Activated naive CD4-positive, alpha-beta T cell treated with anti-CD3 and anti-CD28 coated beads for 36 hours (primary cell): Measurements from ENCODE around the gene FGF4. TPM values are rescaled to one million over a fixed set of nuclear protein-coding genes. Genes with fewer than 3 reads are reported as not detected.

ENCODE experiments used
- CTCF ChIA-PET: fragments of 350-600 bp; sonication (Branson Sonifier 250); formaldehyde crosslinking; loops from one replicate; lab custom pipeline; 2021; ENCODE audit warnings: antibody characterized with exemption; lab: Charles Lee
- DNase-seq: peaks from one replicate; pipeline ENCODE4 v3.0.0-alpha.2; 2020
- H3K27ac Mint-ChIP-seq: one replicate; pipeline ENCODE4 v1.8.0; 2021; ENCODE audit warnings: mild to moderate bottlenecking, mixed read lengths
- H3K27me3 Mint-ChIP-seq: one replicate; pipeline ENCODE4 v1.8.0; 2021; ENCODE audit warnings: low read depth, mixed read lengths
- H3K36me3 Mint-ChIP-seq: one replicate; pipeline ENCODE4 v1.8.0; 2021; ENCODE audit warnings: low read depth, mixed read lengths
- H3K4me1 Mint-ChIP-seq: one replicate; pipeline ENCODE4 v1.8.0; 2021; ENCODE audit warnings: low read depth, mixed read lengths
- H3K4me3 Mint-ChIP-seq: one replicate; pipeline ENCODE4 v1.8.0; 2021; ENCODE audit warnings: mild to moderate bottlenecking, moderate library complexity, mixed read lengths
- H3K9me3 Mint-ChIP-seq: one replicate; pipeline ENCODE4 v1.8.0; 2021; ENCODE audit warnings: mixed read lengths
- intact Hi-C: fragments of 100-400 bp; cut with micrococcal nuclease; formaldehyde crosslinking; loops from one replicate; pipeline ENCODE4 v1.15.1; 2023
- total RNA-seq, 2 experiments: library from RNA; stranded (reverse); gene quantifications; one replicate each; pipeline ENCODE4 v1.2.3, GENCODE V29; 2021

Gene FGF4, protein sequence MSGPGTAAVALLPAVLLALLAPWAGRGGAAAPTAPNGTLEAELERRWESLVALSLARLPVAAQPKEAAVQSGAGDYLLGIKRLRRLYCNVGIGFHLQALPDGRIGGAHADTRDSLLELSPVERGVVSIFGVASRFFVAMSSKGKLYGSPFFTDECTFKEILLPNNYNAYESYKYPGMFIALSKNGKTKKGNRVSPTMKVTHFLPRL
- not detected for total RNA-seq

DNA sequence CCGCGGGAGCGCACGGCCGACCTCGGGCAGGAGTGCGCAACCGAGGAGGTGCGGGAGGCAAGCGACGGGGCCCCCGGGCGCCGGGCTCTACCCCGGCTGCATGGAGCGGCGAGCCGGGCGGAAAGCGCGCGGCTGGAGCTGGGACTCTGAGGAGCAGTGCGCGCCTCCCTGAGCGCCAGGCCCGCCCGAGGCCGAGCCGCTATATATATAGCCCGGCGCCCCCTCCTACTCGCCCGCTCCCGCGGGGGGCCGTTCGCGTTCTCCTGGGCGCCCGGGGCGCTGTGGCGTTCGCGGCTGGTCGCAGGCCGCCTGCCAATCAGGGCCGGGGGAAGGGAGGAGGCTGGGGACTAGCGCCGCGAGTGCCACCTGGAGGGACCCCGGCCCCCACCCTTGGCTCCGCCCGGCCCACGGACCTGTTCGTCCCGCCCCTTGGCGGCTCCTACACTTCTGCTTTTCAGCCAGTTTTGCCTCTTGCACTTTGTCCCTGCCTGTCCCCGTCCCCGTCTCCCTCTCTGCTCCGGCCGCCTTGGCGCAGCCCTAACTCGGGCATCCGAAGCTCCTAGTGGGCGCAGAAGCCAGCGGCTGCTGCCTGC, at the start of gene FGF4:
TSS of gene FGF4 (minus strand) at position 179 of the 593 bp plus-strand sequence. CDS start 257 bp downstream, outside the sequence.
- H3K4me3 Mint-ChIP-seq, result no peak within 1 kb of the TSS
- H3K4me1 Mint-ChIP-seq, result no peaks in the 10 kb centered on the region
- CTCF ChIA-PET, result no interaction called here
- no peaks in the 10 kb centered on the region for H3K36me3 Mint-ChIP-seq
- intact Hi-C loops, result no loop called here
- no peak within 1 kb of the TSS for H3K27ac Mint-ChIP-seq
- H3K27me3 Mint-ChIP-seq, result peaks cover 42% of the 10 kb centered on the region
- no peak for DNase-seq
- H3K9me3 Mint-ChIP-seq, result no peaks in the 10 kb centered on the region

DNA sequence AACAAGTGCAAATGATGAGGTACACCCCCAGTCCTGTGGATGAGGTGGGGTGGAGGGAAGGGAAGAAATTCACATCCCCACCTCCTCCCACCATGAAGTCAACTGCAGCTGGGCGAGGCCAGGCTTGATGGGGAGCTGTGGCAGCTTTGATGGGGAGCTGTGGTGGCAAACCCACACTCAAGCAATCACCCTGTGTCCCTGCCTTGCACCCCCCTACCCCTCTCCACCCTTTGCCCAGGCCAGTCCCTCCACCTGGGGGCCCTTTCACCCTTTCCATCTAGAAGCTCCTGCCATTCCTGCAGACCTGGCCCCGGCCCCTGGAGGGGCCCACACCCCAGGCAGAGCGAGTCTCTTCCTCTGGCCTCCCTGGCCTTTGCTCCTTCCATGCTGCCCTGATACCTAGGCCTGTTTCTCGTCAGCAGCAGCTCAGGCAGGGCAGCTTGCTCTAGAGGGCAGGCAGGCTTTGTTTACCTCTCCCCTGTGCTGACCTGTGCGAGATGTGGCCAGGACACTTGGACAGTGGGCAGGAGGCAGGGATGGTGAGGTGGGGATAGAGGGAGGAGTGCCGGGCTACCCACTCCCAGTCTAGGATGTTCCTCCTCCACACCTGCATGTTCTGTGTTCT, 48.6 kb upstream of the FGF4 start:
- no peaks in the 10 kb centered on the region for H3K4me1 Mint-ChIP-seq
- H3K36me3 Mint-ChIP-seq, result no peaks in the 10 kb centered on the region
- no peaks in the 10 kb centered on the region for H3K9me3 Mint-ChIP-seq
- no peak for DNase-seq
- no peak overlapping the region for H3K4me3 Mint-ChIP-seq
- H3K27me3 Mint-ChIP-seq, result peaks cover 25% of the 10 kb centered on the region
- intact Hi-C loops, result no loop called here
- CTCF ChIA-PET, result no interaction called here
- H3K27ac Mint-ChIP-seq, result no peak overlapping the region

DNA sequence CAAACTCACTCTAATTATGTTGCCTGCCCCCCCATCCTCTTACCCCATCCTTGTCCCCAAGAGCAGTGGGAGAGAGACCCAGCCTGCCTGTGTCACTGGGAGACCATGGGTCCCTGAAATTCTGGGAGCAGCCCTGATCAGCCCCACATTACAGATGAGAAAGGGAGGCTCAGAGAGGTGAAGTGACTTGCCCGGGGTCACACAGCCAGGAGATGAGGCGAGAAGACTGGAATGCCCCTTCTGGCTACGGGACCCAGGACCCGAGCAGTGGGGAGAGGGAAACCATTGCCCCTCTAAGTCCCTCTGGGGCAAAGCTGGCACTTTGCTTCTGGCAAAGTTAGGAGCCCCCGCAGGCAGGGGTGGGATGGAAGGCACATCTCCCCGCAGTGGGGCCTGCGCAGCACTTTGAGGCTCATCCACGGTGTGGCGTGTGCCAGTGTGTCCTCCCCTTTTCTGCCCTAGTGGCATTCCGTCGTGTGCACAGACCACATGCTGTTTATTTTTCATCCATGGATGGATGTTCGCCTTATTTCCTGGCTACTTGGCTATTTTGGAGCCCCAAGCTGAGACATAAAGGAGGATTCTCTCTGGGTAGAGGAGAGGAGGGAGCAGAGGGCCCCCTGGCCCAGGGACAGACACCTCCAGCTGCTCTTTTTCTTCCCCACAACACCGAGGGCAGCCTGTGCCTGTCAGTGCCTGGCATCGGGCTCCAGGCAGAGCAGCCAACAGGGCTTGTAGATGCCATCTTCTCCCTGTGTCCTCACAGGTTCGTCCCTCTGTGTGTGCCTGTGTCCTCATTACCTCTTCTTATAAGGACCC, 47.7 kb upstream of the FGF4 start:
- H3K36me3 Mint-ChIP-seq, result no peaks in the 10 kb centered on the region
- peaks cover 25% of the 10 kb centered on the region for H3K27me3 Mint-ChIP-seq

DNA sequence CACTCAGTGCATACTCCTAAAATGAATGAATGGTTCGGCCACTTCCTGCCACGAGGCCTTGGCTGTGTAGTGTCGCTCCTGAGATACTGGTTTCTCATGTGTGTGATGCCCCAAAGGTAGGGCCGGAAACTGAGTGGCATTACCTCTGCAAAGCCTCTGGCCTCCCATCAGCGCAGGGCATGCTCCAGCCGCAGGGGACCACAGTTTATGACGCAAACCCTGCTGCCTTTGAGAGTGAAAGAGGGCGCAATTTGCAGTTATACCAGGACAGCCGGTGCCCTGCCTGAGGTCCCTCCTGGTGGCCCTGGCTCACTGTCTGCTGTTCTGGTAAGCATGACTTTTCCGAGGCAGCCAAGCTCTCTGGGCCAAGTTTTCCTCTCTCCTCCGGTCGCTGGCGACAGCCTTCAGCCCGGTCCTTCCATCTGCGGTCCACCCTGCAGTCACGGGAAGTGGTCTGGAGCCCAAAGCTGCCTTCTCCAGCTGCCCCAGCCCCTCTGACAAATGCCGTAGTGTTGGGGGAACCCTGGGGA, 46.4 kb upstream of the FGF4 start:
- no peaks in the 10 kb centered on the region for H3K36me3 Mint-ChIP-seq
- peaks cover 29% of the 10 kb centered on the region for H3K27me3 Mint-ChIP-seq
- CTCF ChIA-PET, result no interaction called here
- no peak for DNase-seq
- no peaks in the 10 kb centered on the region for H3K9me3 Mint-ChIP-seq
- intact Hi-C loops, result no loop called here
- no peak overlapping the region for H3K4me3 Mint-ChIP-seq
- H3K27ac Mint-ChIP-seq, result no peak overlapping the region
- no peaks in the 10 kb centered on the region for H3K4me1 Mint-ChIP-seq

More for the DNA sequence above, 47.7 kb upstream of the FGF4 start:
- Mint-ChIP-seq H3K9me3 (no peaks in the 10 kb centered on the region), H3K27ac (no peak overlapping the region), H3K4me3 (no peak overlapping the region), H3K4me1 (no peaks in the 10 kb centered on the region)
- CTCF ChIA-PET, result no interaction called here
- intact Hi-C loops, result no loop called here
- no peak for DNase-seq

DNA sequence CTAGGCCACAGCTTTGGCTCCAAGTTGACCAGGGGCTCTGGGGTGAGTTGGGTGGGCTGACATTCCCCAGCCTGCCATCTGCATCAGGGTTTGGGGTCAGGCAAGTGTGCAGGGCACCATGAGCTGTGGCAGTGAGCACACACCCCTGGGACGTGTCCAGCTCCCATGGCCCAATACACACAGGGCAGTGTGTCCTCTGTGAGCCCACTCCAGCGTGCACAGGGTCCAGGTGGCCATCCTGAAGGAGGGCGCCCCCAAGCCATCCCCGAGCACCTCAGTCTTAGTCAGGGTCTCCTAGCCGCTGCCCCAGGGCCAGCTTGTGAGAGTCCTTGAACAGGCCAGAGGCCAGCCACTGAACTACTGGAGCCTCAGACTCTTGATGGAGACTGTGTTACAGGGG, 45.3 kb upstream of the FGF4 start:
- Mint-ChIP-seq H3K27ac (no peak overlapping the region), H3K4me3 (no peak overlapping the region), H3K9me3 (no peaks in the 10 kb centered on the region), H3K27me3 (peaks cover 34% of the 10 kb centered on the region), H3K4me1 (no peaks in the 10 kb centered on the region), H3K36me3 (no peaks in the 10 kb centered on the region)
- intact Hi-C loops, result no loop called here
- CTCF ChIA-PET, result no interaction called here
- DNase-seq, result no peak

DNA sequence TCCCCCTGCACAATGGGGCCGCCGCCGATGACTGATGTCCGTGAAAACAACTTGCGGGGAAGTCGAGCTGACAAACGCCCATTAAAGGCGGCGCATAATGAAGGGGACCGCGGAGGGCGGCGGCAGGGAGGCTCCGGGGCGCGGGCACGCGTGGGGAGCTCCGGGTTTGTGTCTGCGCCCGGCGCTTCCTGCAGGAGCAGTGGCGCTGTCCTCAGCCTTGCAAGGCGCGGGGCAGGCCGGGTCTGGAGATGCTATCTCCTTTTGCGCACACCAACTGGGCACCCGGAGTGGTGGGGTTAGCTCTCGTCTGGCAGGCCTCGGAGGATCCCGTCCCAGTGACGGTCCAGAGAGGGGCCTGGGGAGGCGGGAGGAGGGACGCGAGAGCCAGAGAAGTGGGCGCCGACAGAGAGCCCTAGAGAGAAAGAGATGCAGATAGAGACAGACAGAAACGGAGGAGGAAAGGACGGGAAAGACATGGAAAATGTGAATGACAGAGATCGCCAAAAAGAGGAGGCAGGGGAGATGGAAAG, 44.5 kb upstream of the FGF4 start:
- CTCF ChIA-PET, result no interaction called here
- Mint-ChIP-seq H3K9me3 (no peaks in the 10 kb centered on the region), H3K27me3 (peaks cover 34% of the 10 kb centered on the region), H3K4me1 (no peaks in the 10 kb centered on the region), H3K27ac (no peak overlapping the region), H3K4me3 (no peak overlapping the region), H3K36me3 (no peaks in the 10 kb centered on the region)
- no peak for DNase-seq
- intact Hi-C loops, result no loop called here

DNA sequence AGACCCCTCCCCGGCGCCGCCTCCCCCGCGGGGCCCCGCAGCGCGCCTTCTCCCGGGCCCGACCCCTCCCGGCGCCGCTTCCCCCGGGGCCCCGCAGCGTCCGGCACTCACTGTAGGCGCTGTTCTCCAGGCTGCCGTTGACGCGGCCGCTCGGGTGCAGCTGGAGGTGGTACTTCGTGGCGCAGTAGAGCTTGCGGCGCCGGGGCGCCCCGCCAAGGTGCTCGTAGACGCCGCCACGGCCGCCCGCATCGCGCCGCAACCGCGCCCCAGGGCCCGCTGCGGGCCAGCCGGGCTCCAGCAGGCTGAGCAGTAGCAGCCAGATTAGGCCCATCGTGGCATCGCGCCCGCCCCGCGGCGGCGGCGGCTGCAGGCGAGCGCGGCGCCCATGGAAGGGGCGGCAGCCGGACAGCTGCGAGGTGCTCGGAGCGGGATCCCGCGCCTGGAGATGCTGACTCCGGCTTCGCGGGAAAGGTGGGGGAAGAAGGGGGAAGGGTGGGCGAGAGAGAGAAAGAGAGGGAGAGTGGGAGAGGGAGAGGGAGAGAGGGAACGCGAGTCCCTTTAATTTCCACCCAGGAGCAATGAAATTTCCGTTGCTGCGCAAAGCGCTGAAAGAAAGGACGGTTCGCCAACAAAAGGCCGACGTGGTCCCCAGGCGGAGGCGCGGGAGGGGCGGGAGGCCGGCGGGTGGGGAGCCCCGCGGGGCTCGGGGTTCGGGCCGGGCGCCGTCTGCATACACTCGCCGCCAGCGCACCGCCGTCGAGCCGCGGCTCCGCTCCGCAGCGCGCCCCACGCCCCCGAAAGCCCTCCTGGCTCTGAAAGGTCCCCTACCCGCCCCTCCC, 43.7 kb upstream of the FGF4 start, which contains the start of gene FGF3:
TSS of gene FGF3 (minus strand) at position 814 of the 839 bp plus-strand sequence. CDS start at position 331, 483 bp downstream.
- H3K4me3 Mint-ChIP-seq, result no peak within 1 kb of the TSS
- H3K9me3 Mint-ChIP-seq, result no peaks in the 10 kb centered on the region
- no peaks in the 10 kb centered on the region for H3K36me3 Mint-ChIP-seq
- peaks cover 38% of the 10 kb centered on the region for H3K27me3 Mint-ChIP-seq
- intact Hi-C loops, result no loop called here
- no peak within 1 kb of the TSS for H3K27ac Mint-ChIP-seq
- CTCF ChIA-PET, result no interaction called here
- H3K4me1 Mint-ChIP-seq, result no peaks in the 10 kb centered on the region
- no peak for DNase-seq

DNA sequence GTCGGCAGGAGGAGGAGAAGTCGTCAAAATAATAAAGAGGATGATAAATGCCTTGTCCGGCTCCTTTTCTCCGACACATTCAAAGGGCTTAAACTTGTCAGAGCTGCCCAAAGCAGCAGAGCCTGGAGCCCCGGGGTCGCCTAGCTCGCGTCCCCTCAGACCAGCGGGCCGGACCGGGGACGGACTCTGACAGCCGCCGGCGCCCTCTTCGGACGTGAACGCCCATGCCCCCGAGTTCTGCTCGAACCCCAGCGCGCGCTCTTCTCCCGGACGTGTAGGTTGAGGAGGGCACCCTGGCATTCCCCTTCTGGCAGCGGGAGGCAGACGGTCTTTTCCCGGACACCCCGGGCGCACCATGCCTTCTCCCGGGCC, 43.1 kb upstream of the FGF4 start:
- no peak overlapping the region for H3K4me3 Mint-ChIP-seq
- no peaks in the 10 kb centered on the region for H3K4me1 Mint-ChIP-seq
- H3K27ac Mint-ChIP-seq, result no peak overlapping the region
- no peak for DNase-seq
- no peaks in the 10 kb centered on the region for H3K9me3 Mint-ChIP-seq
- CTCF ChIA-PET, result no interaction called here
- H3K36me3 Mint-ChIP-seq, result no peaks in the 10 kb centered on the region
- intact Hi-C loops, result no loop called here
- peaks cover 37% of the 10 kb centered on the region for H3K27me3 Mint-ChIP-seq

DNA sequence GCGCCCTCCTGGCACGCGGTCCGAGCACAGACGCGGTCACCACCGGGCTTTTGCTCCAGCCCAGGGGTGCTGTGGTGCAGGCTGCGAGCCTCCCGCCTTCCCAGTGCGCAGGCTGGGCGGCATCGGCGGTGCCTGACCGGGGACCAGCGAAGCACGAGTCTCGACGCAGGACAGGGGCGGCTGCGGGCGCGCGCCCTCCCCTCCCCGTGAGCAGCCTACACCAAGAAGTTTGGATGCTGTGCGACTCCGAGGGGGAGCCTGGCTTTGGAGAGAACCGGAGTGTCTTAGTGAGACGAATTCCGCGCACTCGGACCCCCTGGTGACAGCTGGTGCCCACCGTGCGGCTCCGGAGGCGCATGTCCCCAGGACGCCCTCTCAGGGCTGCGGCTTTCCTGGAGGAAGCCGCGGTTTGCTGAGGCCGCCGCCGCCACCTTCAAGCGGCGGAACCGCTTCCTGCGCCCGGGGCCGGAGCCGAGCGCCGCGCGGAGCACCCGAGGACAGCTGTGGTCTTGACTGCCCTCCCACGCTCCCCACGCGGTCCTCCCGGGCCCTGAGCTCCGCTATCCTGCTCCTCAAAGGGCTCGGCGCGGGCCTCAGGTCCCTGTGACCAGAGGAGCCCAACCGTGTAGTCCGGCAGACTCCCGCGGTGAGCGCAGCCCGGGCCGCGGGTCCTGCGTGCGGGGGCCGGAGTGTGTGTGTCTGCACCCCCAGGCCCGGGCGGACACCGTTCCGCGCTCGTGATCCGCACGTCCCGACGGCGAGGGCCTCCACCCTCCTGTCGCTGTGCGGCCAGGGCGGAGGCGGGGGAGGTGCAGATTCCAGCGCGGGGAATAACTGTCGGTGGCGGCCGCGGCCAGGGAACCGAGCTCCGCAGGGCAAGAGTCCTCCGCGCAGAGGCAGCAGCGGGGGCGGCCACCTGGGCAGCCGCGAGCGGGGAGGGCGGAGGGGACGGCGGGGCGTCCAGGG, 42.4 kb upstream of the FGF4 start:
- H3K4me3 Mint-ChIP-seq, result no peak overlapping the region
- no peak for DNase-seq
- H3K27ac Mint-ChIP-seq, result no peak overlapping the region
- H3K27me3 Mint-ChIP-seq, result peaks cover 33% of the 10 kb centered on the region
- CTCF ChIA-PET, result no interaction called here
- no peaks in the 10 kb centered on the region for H3K36me3 Mint-ChIP-seq
- H3K9me3 Mint-ChIP-seq, result no peaks in the 10 kb centered on the region
- intact Hi-C loops, result no loop called here
- H3K4me1 Mint-ChIP-seq, result no peaks in the 10 kb centered on the region

DNA sequence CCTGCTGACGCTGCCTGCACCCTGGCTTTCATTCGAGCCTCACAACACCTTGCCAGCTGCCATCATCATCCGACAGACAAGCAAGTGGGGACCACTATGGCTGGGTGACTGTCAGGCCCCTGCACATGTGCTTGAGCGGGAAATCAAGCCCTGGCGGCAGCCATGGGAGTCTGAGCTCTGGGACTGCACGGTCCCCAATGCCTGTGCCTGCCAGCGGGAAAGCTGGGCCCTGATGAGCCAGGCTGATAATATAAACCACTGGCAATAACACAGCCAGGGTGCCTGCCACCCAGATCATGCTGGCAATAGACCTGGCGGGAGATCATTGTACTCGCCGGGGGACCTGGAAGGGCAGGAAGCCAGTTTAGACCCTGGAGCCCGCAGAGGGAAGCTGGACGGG, 41.5 kb upstream of the FGF4 start:
- CTCF ChIA-PET, result no interaction called here
- intact Hi-C loops, result no loop called here

DNA sequence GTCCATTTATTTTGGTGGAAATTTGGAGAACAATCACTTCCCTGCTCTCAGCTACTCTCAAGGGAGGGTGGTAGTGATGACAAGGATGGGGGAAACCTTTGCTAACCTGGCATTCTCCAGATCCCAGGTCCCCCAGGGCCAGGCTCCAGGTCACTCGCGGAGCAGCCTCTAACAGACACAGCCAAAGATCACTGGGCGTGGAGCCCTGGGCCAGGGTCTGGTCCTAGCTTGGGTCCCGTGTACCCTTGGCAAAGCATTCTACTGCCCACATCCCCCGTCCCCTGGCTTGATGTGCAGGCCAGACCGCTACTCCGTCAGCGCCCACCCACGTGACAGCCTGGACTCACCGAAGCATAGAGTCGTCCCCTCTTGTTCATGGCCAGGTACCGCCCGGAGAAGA, 40.8 kb upstream of the FGF4 start:
- peaks cover 23% of the 10 kb centered on the region for H3K27me3 Mint-ChIP-seq
- H3K9me3 Mint-ChIP-seq, result no peaks in the 10 kb centered on the region
- CTCF ChIA-PET, result interaction anchor here (0.8 kb wide), 1 partner anchor 104 kb away, joined by 3 read pairs; no protein-coding TSS in a partner anchor
- no peaks in the 10 kb centered on the region for H3K36me3 Mint-ChIP-seq
- H3K4me1 Mint-ChIP-seq, result no peaks in the 10 kb centered on the region
- no peak overlapping the region for H3K4me3 Mint-ChIP-seq
- DNase-seq, result no peak
- no peak overlapping the region for H3K27ac Mint-ChIP-seq
- intact Hi-C loops, result no loop called here

More for the DNA sequence above, 41.5 kb upstream of the FGF4 start:
- H3K27ac Mint-ChIP-seq, result no peak overlapping the region
- H3K36me3 Mint-ChIP-seq, result no peaks in the 10 kb centered on the region
- no peak overlapping the region for H3K4me3 Mint-ChIP-seq
- H3K9me3 Mint-ChIP-seq, result no peaks in the 10 kb centered on the region
- no peaks in the 10 kb centered on the region for H3K4me1 Mint-ChIP-seq
- DNase-seq, result no peak
- H3K27me3 Mint-ChIP-seq, result peaks cover 27% of the 10 kb centered on the region
